Osteocyte (in vitro differentiated cells): ENCODE results near the gene DNAL1. TPM values are rescaled to one million over a fixed set of nuclear protein-coding genes. Genes with fewer than 3 reads are reported as not detected.
"Not testable (repeated sequence)": the region's sequence is repeated elsewhere in the genome, so short reads cannot be mapped to it uniquely, and the experiment has no call there.

ENCODE experiments used
- DNase-seq: peaks from one replicate; pipeline ENCODE4 v3.0.0; 2021; ENCODE audit warnings: mixed read lengths; ENCODE audit not compliant: unreplicated experiment; ENCODE audit errors: extremely low spot score
- H3K27ac Mint-ChIP-seq: one replicate; pipeline ENCODE4 v1.8.0; 2021; ENCODE audit warnings: mild to moderate bottlenecking, mixed read lengths; ENCODE audit not compliant: unreplicated experiment
- H3K27me3 Mint-ChIP-seq: one replicate; pipeline ENCODE4 v1.8.0; 2021; ENCODE audit warnings: mixed read lengths; ENCODE audit not compliant: unreplicated experiment
- H3K36me3 Mint-ChIP-seq: one replicate; pipeline ENCODE4 v1.8.0; 2021; ENCODE audit warnings: mixed read lengths; ENCODE audit not compliant: unreplicated experiment
- H3K4me1 Mint-ChIP-seq: one replicate; pipeline ENCODE4 v1.8.0; 2021; ENCODE audit warnings: mixed read lengths; ENCODE audit not compliant: unreplicated experiment
- H3K4me3 Mint-ChIP-seq: one replicate; pipeline ENCODE4 v1.8.0; 2021; ENCODE audit warnings: mild to moderate bottlenecking, moderate library complexity, mixed read lengths; ENCODE audit not compliant: unreplicated experiment
- H3K9me3 Mint-ChIP-seq: one replicate; pipeline ENCODE4 v1.8.0; 2021; ENCODE audit warnings: mixed read lengths; ENCODE audit not compliant: unreplicated experiment
- total RNA-seq: library from RNA; stranded (reverse); gene quantifications from 2 replicates; pipeline ENCODE4 v1.2.1, GENCODE V29; 2021
- TF ChIP-seq, protein P1 (sequence below): fragments of 200-600 bp; sonication (generic); IDR thresholded peaks from 2 replicates; pipeline ENCODE4 v1.5.0; 2021; ENCODE audit warnings: antibody characterized with exemption, mild to moderate bottlenecking, moderate library complexity

DNAL1 gene
- total RNA-seq, 1 donor from 2014 or later = 12.5 TPM

DNA sequence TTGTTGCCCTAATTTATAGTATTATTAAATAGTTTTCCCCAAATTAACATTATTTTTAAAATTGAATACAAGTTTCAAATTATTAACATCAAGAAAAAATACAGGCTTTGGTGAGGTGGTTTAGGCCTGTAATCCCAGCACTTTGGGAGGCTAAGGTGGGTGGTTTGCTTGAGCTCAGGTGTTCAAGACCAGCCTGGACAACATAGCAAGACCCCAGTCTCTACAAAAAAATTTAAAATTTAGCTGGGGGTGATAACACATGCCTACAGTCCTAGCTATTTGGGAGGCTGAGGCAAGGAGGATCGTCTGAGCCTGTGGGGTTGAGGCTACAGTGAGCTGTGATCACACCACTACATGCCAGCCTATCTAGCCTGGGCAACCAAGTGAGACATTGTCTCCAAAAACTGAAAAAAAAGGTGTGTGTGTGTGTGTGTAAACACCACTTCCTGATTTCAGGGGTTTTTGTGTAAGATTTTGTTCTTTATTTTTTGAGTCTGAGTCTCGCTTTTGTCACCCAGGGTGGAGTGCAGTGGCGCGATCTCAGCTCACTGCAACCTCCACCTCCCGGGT is 3.9 kb upstream of the DNAL1 start:
- no peaks in the 10 kb centered on the region for H3K36me3 Mint-ChIP-seq
- peaks cover 32% of the 10 kb centered on the region for H3K4me1 Mint-ChIP-seq
- H3K4me3 Mint-ChIP-seq = no peak overlapping the region
- DNase-seq = no peak
- no peak overlapping the region for H3K27ac Mint-ChIP-seq
- H3K27me3 Mint-ChIP-seq = no peaks in the 10 kb centered on the region
- H3K9me3 Mint-ChIP-seq = no peaks in the 10 kb centered on the region
- TF ChIP-seq, protein P1, sequence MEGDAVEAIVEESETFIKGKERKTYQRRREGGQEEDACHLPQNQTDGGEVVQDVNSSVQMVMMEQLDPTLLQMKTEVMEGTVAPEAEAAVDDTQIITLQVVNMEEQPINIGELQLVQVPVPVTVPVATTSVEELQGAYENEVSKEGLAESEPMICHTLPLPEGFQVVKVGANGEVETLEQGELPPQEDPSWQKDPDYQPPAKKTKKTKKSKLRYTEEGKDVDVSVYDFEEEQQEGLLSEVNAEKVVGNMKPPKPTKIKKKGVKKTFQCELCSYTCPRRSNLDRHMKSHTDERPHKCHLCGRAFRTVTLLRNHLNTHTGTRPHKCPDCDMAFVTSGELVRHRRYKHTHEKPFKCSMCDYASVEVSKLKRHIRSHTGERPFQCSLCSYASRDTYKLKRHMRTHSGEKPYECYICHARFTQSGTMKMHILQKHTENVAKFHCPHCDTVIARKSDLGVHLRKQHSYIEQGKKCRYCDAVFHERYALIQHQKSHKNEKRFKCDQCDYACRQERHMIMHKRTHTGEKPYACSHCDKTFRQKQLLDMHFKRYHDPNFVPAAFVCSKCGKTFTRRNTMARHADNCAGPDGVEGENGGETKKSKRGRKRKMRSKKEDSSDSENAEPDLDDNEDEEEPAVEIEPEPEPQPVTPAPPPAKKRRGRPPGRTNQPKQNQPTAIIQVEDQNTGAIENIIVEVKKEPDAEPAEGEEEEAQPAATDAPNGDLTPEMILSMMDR = no peak

DNA sequence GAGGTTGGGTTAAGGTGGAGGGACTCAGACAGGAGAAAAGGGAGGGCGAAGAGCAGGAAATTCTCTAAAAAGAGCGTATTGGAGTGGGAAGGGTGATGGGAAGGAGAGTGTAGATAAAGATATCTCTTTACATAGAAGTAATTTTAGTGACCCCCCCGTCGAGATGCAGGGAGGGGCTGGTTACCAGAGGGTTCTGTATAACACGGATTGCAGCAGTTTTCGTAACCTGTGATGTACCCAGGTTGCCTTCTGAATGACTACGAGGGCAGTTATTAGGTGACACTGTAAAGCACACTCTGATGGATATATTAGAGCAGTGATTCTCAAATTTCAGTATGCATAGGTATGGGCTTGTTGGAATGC is 443 bp downstream of the DNAL1 start:
- H3K9me3 Mint-ChIP-seq = no peaks in the 10 kb centered on the region
- TF ChIP-seq, protein P1 = no peak
- peaks cover 18% of the 10 kb centered on the region for H3K4me1 Mint-ChIP-seq
- H3K4me3 Mint-ChIP-seq = peak overlapping the region; percentile 89
- DNase-seq = no peak
- no peaks in the 10 kb centered on the region for H3K36me3 Mint-ChIP-seq
- H3K27ac Mint-ChIP-seq = peak overlapping the region; percentile 91
- H3K27me3 Mint-ChIP-seq = no peaks in the 10 kb centered on the region

DNA sequence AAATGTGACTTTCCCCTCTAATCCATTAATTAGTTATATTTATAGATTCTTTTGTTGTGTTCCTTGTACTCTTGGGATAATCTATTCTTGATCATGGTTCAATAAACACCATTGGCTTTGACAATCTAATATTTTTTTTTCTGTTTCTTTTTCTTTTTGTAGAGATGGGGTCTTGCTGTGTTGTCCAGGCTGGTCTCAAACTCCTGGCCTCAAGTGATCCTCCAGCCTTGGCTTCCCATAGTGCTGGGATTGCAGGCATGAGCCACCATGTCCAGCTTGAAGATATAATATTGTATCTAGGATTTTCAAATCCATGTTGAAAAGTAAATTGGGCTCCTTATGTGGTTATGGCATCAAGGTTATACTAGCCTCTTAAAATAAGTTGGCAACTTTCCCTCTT is 6.2 kb downstream of the DNAL1 start:
- Mint-ChIP-seq H3K4me3 (no peak overlapping the region), H3K27ac (no peak overlapping the region), H3K9me3 (no peaks in the 10 kb centered on the region), H3K4me1 (peaks cover under 1% of the 10 kb centered on the region), H3K27me3 (no peaks in the 10 kb centered on the region), H3K36me3 (peaks cover 6% of the 10 kb centered on the region)
- TF ChIP-seq, protein P1 = no peak
- DNase-seq = no peak

DNA sequence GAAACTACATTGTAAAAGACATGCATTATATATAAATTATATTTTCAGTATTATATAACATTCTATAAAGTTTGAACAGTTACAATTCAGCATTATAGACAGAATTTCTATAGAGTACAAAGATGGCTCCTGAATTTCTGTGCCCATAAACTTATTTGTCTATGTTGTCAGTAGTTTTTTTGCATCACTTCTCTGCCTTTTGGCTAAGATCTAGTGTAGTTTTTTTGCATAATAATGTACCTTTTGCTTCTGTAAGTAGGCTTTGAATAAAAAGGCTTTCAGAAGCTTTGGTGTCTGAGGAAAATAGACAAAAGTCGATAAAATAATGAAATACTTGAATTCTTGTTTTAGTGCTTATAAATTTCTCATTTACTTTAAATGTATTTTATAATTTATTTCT is 11.1 kb downstream of the DNAL1 start:
- Mint-ChIP-seq H3K27ac (no peak overlapping the region), H3K4me1 (peaks cover 2% of the 10 kb centered on the region), H3K27me3 (no peaks in the 10 kb centered on the region), H3K9me3 (no peaks in the 10 kb centered on the region), H3K36me3 (peaks cover 9% of the 10 kb centered on the region), H3K4me3 (no peak overlapping the region)
- TF ChIP-seq, protein P1 = no peak
- DNase-seq = no peak

DNA sequence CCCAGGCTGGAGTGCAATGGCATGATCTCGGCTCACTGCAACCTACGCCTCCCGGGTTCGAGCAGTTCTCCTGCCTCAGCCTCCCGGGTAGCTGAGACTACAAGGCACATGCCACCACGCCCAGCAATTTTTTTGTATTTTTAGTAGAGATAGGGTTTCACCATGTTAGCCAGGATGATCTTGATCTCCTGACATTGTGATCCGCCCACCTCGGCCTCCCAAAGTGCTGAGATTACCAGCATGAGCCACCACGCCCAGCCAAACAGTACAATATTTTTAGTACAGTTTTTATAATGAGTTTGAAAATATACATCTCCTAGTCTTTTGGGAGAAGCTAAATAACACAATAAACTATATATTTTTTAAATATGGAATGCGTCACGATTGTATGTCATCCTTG is 14.4 kb downstream of the DNAL1 start:
- not testable (repeated sequence) for H3K9me3 Mint-ChIP-seq, H3K4me3 Mint-ChIP-seq, H3K27me3 Mint-ChIP-seq, H3K4me1 Mint-ChIP-seq, H3K27ac Mint-ChIP-seq, DNase-seq
- H3K36me3 Mint-ChIP-seq = peaks cover 10% of the 10 kb centered on the region

DNA sequence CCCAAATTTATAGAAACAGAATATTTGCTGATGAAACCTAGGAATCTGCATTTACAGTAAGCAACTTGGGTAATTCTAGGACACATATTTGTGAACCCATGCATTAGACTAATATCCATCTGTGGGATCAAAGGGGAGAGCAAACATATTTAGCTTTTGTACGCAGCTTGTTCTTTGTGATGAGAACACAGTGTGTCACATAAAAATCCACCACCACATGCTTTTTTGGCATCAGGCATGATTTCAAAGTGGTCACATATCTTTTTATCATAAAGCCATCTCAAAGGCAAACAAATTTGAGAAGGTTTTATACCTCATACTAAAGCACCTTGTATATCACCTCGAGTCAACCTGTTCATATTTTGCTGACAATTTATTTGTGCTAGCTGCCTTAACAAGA is 15.7 kb downstream of the DNAL1 start:
- peaks cover 6% of the 10 kb centered on the region for H3K9me3 Mint-ChIP-seq
- no peak overlapping the region for H3K4me3 Mint-ChIP-seq
- TF ChIP-seq, protein P1 = no peak
- peaks cover 10% of the 10 kb centered on the region for H3K36me3 Mint-ChIP-seq
- DNase-seq = no peak
- H3K27me3 Mint-ChIP-seq = no peaks in the 10 kb centered on the region
- no peak overlapping the region for H3K27ac Mint-ChIP-seq
- peaks cover 8% of the 10 kb centered on the region for H3K4me1 Mint-ChIP-seq
